Measurements from ENCODE around the gene ZNF599.

DNA sequence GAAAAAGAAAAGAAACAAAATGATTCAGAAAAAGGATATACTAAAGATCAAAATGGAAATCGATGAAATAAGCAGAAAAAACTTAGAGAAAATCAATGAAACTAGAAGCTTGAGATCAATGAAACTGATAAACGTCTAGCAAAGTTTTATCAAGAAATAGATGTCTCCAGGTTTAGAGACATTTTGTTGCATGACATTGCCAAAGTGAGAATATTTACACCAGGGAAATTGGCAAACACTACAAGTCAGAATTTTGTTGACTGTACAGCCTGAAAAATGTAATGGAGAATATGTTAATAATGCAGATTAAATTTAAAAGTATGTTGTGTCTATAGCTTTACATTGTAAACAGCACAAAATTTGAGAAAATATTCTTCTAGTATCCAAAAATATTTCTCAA lies 5.3 kb upstream of the ZNF599 start:
- TF ChIP-seq, protein P1, sequence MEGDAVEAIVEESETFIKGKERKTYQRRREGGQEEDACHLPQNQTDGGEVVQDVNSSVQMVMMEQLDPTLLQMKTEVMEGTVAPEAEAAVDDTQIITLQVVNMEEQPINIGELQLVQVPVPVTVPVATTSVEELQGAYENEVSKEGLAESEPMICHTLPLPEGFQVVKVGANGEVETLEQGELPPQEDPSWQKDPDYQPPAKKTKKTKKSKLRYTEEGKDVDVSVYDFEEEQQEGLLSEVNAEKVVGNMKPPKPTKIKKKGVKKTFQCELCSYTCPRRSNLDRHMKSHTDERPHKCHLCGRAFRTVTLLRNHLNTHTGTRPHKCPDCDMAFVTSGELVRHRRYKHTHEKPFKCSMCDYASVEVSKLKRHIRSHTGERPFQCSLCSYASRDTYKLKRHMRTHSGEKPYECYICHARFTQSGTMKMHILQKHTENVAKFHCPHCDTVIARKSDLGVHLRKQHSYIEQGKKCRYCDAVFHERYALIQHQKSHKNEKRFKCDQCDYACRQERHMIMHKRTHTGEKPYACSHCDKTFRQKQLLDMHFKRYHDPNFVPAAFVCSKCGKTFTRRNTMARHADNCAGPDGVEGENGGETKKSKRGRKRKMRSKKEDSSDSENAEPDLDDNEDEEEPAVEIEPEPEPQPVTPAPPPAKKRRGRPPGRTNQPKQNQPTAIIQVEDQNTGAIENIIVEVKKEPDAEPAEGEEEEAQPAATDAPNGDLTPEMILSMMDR (IDR thresholded peaks at IDR 0.05): no peak
- no peak for TF ChIP-seq POLR2A (IDR thresholded peaks at IDR 0.05)
